NCI-H2227 treated with DMSO at 0.1 percent for 48 hours (cell line): Measurements from ENCODE around the gene SLAMF9.

Experiments
- DNase-seq: peaks from one replicate; lab custom pipeline; 2025; lab: John Stamatoyannopoulos, UW

SLAMF9 gene

GRCh38 chr1:159945483-159946241, 8.4 kb downstream of the SLAMF9 start, which contains the start of gene IGSF9:
Gene IGSF9 (minus strand): TSS chr1:159945613. CDS start chr1:159943454, 2,159 bp downstream.
- DNase-seq, result peak; percentile 93

- no peak for DNase-seq
These were observed 9.2 kb downstream of the SLAMF9 start for GRCh38 chr1:159944623-159945455.

GRCh38 chr1:159943908-159944622, 10.0 kb downstream of the SLAMF9 start:
- no peak for DNase-seq

GRCh38 chr1:159943278-159943640, 10.8 kb downstream of the SLAMF9 start:
- no peak for DNase-seq

- DNase-seq, result no peak
These were observed 11.3 kb downstream of the SLAMF9 start for GRCh38 chr1:159942632-159943277.

GRCh38 chr1:159941591-159942560, 12.2 kb downstream of the SLAMF9 start:
- no peak for DNase-seq

GRCh38 chr1:159941141-159941540, 12.9 kb downstream of the SLAMF9 start:
- DNase-seq, result no peak

- DNase-seq, result no peak
These were observed 13.9 kb downstream of the SLAMF9 start for GRCh38 chr1:159940006-159940620.

- DNase-seq, result no peak
These were observed 14.4 kb downstream of the SLAMF9 start for GRCh38 chr1:159939678-159940002.

- DNase-seq, result no peak
These were observed 14.9 kb downstream of the SLAMF9 start for GRCh38 chr1:159938905-159939677.

DNA sequence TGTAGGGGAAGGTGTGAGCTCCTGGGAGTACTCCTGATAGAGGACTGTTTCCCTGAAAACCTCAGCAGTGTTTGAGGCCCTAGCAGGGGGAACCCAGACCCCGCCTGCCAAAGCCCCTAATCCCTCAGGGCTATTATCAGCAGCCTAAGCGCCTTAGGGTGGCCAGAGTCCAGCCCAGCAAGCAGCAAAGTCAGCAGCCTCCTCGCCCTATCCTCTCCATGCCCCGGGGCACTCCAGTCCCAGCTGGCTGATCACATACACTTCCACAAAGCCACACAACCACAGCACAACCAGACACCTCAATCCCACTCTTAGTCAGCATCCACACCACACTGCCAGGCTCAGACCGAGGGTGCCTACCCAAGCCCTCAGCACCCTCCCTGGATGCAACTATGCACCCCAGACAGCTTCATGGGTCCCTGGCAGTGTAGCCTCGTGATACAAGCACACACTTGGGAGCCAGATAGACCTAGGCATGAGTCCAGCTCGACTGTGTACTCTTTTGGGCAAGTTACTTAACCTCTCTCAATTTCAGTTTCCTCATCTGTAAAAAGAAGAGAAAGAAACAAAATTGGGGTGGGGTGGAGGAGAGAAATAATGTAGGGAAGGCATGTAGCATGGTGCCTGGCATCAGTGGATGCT, 15.7 kb downstream of the SLAMF9 start:
- no peak for DNase-seq

DNA sequence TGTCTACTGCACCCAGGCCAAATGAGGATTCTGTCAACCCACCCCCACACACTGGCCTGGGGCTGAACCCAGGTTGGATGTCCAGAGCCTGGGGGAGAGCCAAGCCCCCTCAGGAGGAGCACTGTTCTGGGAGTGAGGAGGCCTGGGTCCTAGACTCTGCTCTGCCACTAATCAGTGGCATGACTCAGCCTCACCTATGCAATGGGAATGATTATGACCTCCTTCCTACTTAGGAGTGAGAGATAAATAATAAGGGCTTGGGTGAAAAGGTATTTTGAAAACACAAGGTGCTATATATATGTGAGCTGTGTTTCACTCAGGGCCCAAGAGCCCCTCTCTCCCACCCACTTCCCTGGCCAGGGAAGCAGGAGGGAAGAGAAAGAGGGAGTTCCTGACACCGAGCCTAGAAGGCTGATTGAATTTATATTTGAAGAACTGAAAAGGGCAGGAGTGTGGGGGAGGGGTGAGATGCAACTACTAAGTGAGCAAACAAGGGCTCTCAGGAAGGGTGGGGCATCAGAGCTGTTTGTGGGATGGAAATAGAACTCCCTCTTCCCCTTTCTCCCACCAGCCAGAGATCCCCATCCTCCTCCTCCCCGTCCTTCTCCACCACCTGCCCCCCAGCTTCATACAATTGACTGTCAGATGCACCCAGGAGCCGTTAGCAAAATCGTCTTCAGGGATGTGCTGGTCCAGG, 16.8 kb downstream of the SLAMF9 start:
- DNase-seq, result peak; percentile 11

DNA sequence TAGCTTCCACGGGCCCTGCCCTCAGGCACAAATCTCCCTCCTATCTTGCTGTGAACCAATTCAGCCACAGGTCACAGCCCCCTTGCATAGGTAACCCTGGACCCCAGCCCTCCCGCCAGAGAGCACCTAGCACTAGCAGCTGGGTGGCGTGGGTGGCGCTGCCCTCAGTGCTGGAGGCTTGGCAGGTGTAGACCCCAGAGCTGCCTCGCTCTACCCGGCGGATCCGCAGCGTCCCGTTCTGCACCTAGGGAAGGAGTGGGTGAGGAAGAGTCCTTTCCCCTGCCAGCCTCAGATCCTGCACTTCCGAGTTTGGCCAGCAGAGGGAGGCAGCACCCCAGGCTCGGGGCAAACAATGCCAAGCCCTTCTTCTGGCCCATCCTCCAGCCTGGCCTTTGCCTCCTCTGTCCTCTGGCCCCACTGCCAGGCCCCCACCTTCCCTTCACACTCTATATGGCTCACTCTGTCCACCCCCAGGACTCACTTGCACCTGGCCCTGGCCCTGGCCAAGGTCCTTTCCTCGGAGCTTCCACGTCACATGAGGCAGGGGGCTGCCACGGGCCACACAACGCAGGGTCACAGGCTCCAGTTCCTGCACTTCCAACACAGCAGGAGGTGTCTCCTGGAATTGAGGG, 17.6 kb downstream of the SLAMF9 start:
- peak; percentile 15 for DNase-seq

DNA sequence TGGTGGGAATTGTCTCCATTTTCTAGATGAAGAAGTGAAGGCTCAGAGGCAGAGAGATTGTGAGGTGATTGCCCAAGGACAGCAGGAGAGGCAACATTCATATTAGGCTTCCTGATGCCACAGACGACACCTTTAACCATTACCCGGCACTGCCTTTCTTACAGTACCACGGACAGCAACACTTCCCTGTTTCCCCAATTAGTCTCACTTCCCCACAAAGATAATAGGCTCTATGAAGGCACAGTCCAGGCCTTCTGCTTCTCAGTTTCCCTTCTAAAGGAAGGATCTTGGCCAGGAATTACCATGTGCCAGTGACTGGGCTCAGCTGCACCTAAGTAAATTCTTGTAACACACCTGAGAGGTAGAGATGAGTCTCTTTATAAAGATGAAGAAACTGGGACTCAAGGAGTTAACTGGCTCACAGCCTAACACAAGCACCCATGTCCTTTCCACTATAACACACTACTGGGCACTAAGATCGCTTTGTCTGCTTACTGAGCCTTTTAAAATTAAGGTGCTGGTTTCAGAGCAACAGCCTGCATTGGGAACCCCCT, 18.2 kb downstream of the SLAMF9 start:
- no peak for DNase-seq

DNA sequence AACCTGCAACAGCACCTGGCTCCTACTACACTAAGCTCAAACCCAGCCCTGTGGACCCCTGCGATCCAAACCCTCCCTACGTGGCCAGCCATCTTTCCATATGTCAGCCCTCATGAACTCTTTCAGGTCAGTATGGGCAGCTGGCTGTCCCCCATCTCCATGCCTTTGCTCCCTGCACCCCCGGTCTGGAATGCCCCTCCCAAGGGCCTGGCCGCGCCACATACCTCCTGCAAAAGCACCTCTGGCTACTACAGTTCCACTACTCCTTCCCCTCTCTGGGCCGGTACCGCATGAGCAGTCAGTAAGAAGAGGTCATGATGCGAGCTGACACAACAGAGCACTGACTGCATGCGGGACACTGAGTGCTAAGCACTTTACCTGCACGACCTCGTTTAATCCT, 18.7 kb downstream of the SLAMF9 start:
- no peak for DNase-seq

GRCh38 chr1:159934136-159935039, 19.6 kb downstream of the SLAMF9 start:
- no peak for DNase-seq

DNA sequence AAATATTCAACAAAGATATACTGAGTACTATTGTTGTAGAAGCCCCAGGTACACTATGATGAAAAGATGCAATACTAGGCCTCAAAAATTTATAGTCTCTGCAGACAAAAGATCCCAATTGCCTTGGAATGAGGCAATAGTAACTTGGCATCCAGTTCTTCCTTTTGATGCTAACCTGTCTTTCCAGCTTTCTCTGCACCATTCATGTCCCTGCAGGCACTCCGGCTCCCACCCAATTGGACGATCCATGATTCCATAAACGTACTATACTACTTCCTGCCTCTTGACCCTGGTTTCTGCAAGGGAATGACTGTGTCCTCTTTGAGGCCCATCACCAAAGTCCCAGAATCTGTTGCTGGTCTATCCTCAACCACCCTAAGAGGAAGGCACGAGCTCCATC, 20.7 kb downstream of the SLAMF9 start:
- no peak for DNase-seq
